ENCODE results near the gene SLC44A2. TPM values are rescaled to one million over a fixed set of nuclear protein-coding genes. Genes with fewer than 3 reads are reported as not detected.

The SLC44A2 gene
- total and polyA plus RNA-seq, 2 of the 8 experiments (the other 6 are each of a cell fraction or from before 2014, with no cell fraction given), result 105 to 120 TPM

GRCh38 chr19:10653732-10654609, 28.6 kb downstream of the SLC44A2 start, which contains the start of gene ILF3:
ILF3 (plus strand) TSS chr19:10654346; CDS start chr19:10670606, 16,260 bp downstream.
- Histone ChIP-seq H3K27ac (ENCODE audit: low read depth, low read length) (peak within 1 kb of the TSS; percentile 98), H2AK5ac (ENCODE audit: low read depth, low read length) (peak within 1 kb of the TSS; percentile 100), H2AFZ (ENCODE audit: low read length) (no peak within 1 kb of the TSS), H3K18ac (ENCODE audit: extremely low read depth, low read length) (peak within 1 kb of the TSS; percentile 98), H4K8ac (ENCODE audit: extremely low read depth, insufficient read depth, low read length) (peak within 1 kb of the TSS; percentile 100), H4K91ac (replicated peaks; ENCODE audit: insufficient read length, low read length) (peak within 1 kb of the TSS; percentile 100), H2BK120ac (replicated peaks; ENCODE audit: low read depth, low read length) (peak within 1 kb of the TSS; percentile 16), H4K20me1 (replicated peaks in 1 of 2; ENCODE audit: control insufficient read depth in 1 of 2, insufficient read depth in 2 of 2, low read length in 2 of 2) (peaks cover 8 to 21% of the 10 kb centered on the region in 2 experiments), H3K4me2 (ENCODE audit: insufficient read depth in 1 of 2, low read depth in 2 of 2, low read length in 2 of 2) (peak within 1 kb of the TSS; percentile 96 to 98), H3K23me2 (ENCODE audit: low read depth, low read length) (peaks cover 13% of the 10 kb centered on the region), H2BK12ac (ENCODE audit: low read depth, low read length) (peak within 1 kb of the TSS; percentile 96; the same call in 1 of the 2 replicates), H2BK15ac (ENCODE audit: low read length) (peak within 1 kb of the TSS; percentile 76; the same call in 1 of the 2 replicates), H3K56ac (replicated peaks; ENCODE audit: insufficient read length, low read depth, low read length) (peak within 1 kb of the TSS; percentile 93), H2BK5ac (ENCODE audit: low read depth, low read length) (peak within 1 kb of the TSS; percentile 97), H3K4ac (replicated peaks; ENCODE audit: insufficient read length, low read depth, low read length) (peak within 1 kb of the TSS; percentile 84), H3K14ac (ENCODE audit: insufficient read length) (no peak within 1 kb of the TSS), H4K5ac (ENCODE audit: insufficient read length, low read depth, low read length) (peak within 1 kb of the TSS; percentile 97), H2BK20ac (ENCODE audit: low read length) (no peak within 1 kb of the TSS), H3K79me2 (ENCODE audit: control insufficient read depth in 1 of 2, insufficient read depth in 2 of 2, low read length in 2 of 2) (peaks cover 40 to 57% of the 10 kb centered on the region in 2 experiments), H3K23ac (ENCODE audit: insufficient read length) (no peak within 1 kb of the TSS), H3K4me1 (replicated peaks in 1 of 4; ENCODE audit: control insufficient read depth in 3 of 4, insufficient read depth in 4 of 4, low read length in 3 of 4) (0 out of 7 replicates have a peak, but pooled peaks cover 0 to 2% (median 0%) of the 10 kb centered on the region in 4 experiments), H3K4me3 (ENCODE audit: extremely low read depth in 1 of 4, insufficient read depth in 2 of 4, low read depth in 3 of 4, low read length in 4 of 4) (peak within 1 kb of the TSS; percentile 99 to 100 (median 100)), H3K36me3 (ENCODE audit: control insufficient read depth in 2 of 4, insufficient read depth in 4 of 4, low read length in 3 of 4) (peaks cover 7 to 34% (median 12%) of the 10 kb centered on the region in 4 experiments; a peak in 6 of 8 replicates), H3K27me3 (replicated peaks in 1 of 4; ENCODE audit: control insufficient read depth in 3 of 4, extremely low read depth in 1 of 4, insufficient read depth in 3 of 4, low read length in 3 of 4) (no peaks in the 10 kb centered on the region), H3K9me3 (ENCODE audit: insufficient read depth in 2 of 2, low read depth in 1 of 2, low read length in 1 of 2) (no peaks in the 10 kb centered on the region), H3K79me1 (ENCODE audit: low read depth, low read length) (no peaks in the 10 kb centered on the region; the same call in 1 of the 2 replicates), H3K9ac (replicated peaks in 1 of 4; ENCODE audit: extremely low read depth in 1 of 4, low read depth in 3 of 4, low read length in 3 of 4) (peak within 1 kb of the TSS; percentile 100)
- CTCF ChIA-PET (ENCODE audit: partially characterized antibody), result interaction anchor here (2.3 to 14.2 kb wide), 2 partner anchors 11 to 72 kb away, joined by 14 to 267 read pairs; no protein-coding TSS in a partner anchor
- DNase-seq (ENCODE audit: low read depth in 1 of 2, low spot score in 2 of 2), result peak; percentile 97 to 100
- peak; percentile 90 for FAIRE-seq
- POLR2A ChIA-PET (ENCODE audit: partially characterized antibody), result interaction anchor here (0.7 to 59.0 kb wide), 10 partner anchors 8 to 85 kb away, joined by 3 to 1874 read pairs (median 4); partner anchors contain the start of genes CDKN2D, DNM2 and QTRT1
- WGBS, 2 experiments (ENCODE audit: extremely low coverage in 1 of 2, insufficient coverage in 1 of 2, insufficient read length in 1 of 2, insufficient replicate concordance in 2 of 2, low coverage in 1 of 2, low lambda C conversion rate in 2 of 2, missing lambda C conversion rate in 1 of 2), result 3% methylated on average over 36 of the region's 91 CpGs; no CpG with 5 or more reads in 1 of the 2 experiments
- TF ChIP-seq KDM4A (IDR thresholded peaks at IDR 0.05; ENCODE audit: low read depth, low read length, severe bottlenecking) (peak; percentile 61), NRF1 (IDR thresholded peaks at IDR 0.05; ENCODE audit: low read depth, low read length) (peak; percentile 69), SP4 (IDR thresholded peaks at IDR 0.05; ENCODE audit: low read length) (peak; percentile 98), BCL11A (IDR thresholded peaks at IDR 0.05; ENCODE audit: low read depth in 2 of 2, low read length in 2 of 2) (no peak), FOSL1 (IDR thresholded peaks at IDR 0.05; ENCODE audit: insufficient read depth, low read depth, low read length) (no peak), CHD2 (IDR thresholded peaks at IDR 0.05; ENCODE audit: low read length) (0 out of 2 replicates have a peak, but pooled peaks have one; percentile 45), RBBP5 (IDR thresholded peaks at IDR 0.05; ENCODE audit: borderline replicate concordance, low read depth, low read length) (no peak; the same call in 1 of the 2 replicates), ZNF274 (IDR thresholded peaks at IDR 0.05; ENCODE audit: borderline replicate concordance, extremely low read depth, low read length) (no peak), SP2 (IDR thresholded peaks at IDR 0.05; ENCODE audit: low read length) (no peak), SRF (IDR thresholded peaks at IDR 0.05; ENCODE audit: low read depth, low read length) (no peak), CHD1 (IDR thresholded peaks at IDR 0.05; ENCODE audit: low read depth, low read length) (no peak), YY1 (IDR thresholded peaks at IDR 0.05; ENCODE audit: low read depth, low read length) (peak; percentile 99)

All from H1 (cell line).